HG02798 (cell line): ENCODE results near the gene TBC1D22A.

Source experiments
- ATAC-seq: cut with Tn5 transposase; IDR thresholded peaks from one replicate; pipeline ENCODE4 v1.9.1; 2021; ENCODE audit warnings: mild to moderate bottlenecking; ENCODE audit not compliant: unreplicated experiment, poor library complexity

Gene TBC1D22A

GRCh38 chr22:46852771-46853170 lies 90.3 kb downstream of the TBC1D22A start:
- ATAC-seq: no peak

DNA sequence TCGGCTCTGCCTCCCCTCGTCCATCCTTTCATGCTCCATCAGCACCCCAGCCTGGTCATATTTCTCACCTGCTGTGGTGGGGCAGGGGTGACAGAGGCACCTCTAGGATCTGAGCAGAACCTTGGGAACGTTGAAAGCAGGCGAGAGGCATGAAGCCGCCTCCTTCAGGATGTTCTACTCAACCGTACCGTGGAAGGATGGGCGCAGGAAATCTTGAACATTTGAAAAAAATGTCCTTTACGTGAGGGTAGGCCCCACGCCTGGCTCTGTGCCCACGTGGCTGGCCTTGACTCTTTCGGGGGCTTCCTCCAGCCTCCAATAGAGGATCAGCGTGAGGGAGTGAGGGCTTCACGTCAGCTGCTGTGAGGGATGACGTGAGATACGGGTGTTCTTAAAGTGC lies 90.7 kb downstream of the TBC1D22A start:
- ATAC-seq: no peak

DNA sequence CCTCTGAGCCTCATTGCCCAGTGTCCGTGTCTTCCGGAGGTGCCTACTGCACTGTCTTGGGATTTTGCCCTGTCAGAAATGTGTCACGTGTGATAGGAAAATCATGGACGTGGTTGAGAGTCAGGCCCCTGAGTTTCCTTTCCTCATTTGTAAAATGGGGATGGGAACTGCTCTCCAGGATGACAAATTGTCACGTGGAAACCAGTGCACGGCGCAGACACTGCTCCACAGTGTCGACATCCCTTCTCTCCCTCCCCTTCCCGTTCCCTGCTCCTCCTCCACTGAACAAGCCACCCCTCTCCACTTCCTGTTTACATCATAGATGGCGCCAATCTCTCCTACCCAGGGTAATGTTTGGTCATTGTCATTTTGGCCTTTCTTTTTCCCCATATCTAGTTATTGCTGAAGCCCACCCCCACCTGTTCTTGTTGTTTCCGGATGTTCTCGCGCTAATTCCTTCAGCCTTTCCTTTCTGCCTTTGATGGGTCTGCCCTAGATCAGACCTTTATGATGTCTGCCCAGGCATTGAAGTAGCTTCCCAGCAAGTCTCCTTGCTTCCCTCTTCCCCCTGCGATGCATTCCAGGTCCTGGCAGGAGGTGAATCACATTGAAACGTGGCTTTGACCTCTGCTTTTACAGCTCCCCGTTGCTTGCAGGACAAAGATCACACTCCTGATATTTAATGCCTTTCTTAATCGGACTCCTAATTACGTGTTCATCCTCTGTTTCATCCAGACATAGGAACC lies 91.8 kb downstream of the TBC1D22A start:
- ATAC-seq: no peak

- ATAC-seq: no peak
Observed at GRCh38 chr22:46855681-46856080, 93.2 kb downstream of the TBC1D22A start.

DNA sequence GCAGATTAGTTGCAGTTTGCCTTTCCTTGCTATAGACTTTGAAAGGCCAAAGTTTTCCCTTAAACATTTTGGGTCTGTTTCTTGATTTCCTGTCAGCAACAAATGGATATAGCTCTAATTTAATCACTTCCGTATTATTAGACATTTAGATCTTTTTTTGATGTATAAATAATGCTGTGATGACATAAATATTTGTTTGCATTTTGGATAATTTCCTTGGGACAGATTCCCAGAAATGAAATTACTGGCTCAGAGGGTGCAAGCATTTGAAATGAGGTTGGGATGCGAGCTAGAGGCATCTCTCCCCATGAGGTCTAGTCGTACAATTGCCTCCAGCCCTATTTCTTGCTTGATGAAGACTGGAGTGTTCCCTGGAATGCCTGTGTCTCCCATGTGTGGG lies 94.2 kb downstream of the TBC1D22A start:
- ATAC-seq: no peak

GRCh38 chr22:46857142-46857884 lies 94.9 kb downstream of the TBC1D22A start:
- no peak for ATAC-seq

- ATAC-seq: no peak
Observed at GRCh38 chr22:46857885-46858143, 95.4 kb downstream of the TBC1D22A start.

GRCh38 chr22:46858181-46858771 lies 95.8 kb downstream of the TBC1D22A start:
- ATAC-seq: no peak

DNA sequence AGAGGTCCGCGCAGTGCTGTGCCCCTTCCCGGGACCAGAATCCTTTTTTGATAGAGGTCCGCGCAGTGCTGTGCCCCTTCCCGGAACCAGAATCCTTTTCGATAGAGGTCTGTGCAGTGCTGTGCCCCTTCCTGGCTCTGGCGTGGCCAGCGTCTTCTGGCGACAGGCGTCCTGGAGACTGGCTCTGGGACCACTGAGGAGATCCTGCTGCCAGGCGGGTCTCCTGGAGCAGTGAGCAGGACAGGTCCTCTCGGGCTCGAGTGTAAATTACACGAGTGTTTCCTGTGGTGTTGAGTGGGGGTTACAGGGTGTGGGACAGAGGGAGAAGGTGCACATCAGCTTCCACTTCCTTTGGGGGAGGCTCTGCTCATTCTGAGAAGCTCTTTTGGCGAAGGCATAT lies 98.1 kb downstream of the TBC1D22A start:
- ATAC-seq: no peak

DNA sequence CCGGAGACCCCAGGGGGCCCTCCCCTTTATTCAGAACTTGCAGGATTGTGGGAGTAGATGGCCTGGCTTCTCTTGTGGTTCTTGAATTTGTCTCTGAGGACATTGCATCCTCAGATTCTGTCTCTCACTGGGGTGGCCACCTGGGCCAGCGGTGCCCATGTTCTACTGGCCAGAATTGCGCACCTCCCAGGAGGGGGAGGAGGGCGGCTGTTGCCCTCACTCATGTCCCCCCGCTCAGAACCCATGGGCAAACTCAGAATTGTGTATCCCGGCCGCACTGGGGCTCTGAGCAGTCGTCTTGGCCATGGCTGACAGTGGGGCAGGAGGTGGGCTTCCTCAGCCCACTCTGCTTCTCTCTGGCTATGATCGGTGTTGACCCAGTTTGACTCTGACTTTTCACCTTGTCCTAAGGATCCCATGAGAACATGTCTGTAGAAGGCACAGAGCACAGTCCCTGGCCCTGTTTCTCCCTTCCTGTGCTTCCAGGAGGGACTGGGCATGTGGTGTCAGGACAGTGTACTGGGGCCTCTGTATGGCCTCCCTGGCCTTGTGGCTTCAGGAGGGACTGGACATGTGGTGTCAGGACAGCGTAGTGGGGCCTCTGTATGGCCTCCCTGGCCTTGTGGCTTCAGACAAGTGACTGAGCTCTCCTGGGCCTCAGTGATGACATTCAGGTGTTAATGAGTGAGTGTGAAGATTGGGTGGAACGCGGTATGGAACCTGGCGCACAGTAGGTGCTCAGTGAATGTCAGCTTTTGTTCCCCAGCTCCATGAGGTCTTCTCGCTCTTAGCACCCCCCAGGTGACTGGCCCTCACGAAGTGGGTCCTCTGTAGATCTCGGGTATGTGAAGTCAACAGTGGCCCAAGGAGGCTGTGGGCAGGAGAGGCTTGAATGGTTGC lies 99.3 kb downstream of the TBC1D22A start:
- ATAC-seq: no peak

DNA sequence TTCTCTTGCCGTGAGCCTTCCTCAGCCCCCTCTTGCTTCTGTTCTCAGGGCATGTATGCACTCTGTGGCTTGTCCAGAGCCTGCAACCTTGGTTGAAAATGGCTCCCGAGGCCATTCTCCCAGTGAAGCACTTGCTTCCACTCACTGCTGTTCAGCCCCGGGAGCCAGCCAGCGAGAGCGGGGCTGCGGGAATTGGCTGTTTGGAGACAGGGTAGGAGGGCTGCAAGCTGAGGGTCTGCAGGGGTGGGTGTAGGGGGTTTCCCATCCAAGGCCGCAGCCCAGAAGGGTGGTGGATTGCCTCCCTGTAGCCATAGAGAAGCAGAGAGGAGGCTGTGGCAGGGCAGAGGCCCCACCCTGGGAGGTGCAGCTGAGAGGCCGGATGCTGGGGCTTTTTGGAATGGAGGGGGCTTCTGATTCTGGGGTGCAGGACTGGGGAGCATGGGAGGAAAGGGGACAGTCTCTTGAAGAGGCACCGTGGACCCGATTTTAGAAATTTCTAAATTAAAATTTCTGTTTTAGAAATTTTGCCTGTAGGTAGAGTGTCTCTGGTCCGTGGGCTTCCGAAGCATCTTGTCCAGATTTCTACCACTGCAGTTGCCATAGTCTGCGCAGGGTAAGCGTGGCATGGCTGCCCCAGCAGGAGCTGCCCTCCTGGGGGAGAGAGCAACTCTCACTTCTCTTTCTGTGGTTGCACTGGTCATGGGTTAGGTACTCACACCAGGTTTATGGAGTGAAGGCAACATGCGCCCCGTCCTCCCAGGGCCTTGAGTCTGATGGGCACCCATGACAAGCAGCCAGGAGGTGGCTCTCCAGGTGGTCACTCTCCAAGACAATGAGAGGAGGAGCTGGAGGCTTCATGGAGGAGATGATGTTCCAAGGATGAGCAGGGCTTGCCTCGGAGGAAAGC lies 100.2 kb downstream of the TBC1D22A start:
- ATAC-seq: no peak

- ATAC-seq: no peak
Observed at GRCh38 chr22:46863794-46864193, 101.3 kb downstream of the TBC1D22A start.

- ATAC-seq: no peak
Observed at GRCh38 chr22:46864314-46865051, 102.0 kb downstream of the TBC1D22A start.

GRCh38 chr22:46865052-46865434 lies 102.6 kb downstream of the TBC1D22A start:
- no peak for ATAC-seq

DNA sequence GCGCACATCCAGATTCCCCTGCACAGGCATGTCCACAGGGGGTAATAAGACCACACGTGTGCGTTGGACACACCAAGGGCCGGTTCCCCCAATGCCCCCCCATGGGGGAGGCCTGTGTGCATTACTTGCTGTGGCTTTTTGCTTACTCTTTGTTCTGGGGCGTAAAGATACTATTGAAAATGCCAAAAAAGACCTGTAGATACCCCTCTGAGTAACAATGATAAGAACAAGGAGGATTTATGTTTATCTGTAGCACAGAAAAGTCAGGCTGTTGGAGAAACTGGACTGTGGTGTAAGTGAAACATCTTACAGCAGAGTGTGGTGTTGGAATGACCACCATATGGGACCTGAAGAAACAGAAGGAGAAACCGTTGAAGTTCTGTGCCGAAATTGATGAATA lies 103.2 kb downstream of the TBC1D22A start:
- no peak for ATAC-seq

DNA sequence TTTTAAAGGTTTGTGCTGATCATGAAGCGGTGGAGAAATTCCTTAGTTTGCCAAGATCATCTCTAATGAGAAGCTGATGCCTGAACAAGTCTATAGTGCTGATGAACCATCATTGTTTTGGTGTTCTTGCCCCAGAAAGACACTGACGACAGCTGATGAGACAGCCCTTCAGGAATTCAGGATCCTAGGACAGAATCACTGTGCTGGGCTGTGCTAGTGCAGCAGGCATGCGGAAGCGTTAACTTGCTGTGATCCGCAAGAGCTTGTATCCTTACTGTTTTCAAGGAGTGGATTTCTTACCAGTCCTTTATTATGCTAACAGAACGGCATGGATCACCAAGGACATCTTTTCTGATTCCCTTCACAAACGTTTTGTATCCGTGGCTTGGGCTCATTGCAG lies 104.1 kb downstream of the TBC1D22A start:
- no peak for ATAC-seq

GRCh38 chr22:46867106-46867505 lies 104.7 kb downstream of the TBC1D22A start:
- no peak for ATAC-seq

DNA sequence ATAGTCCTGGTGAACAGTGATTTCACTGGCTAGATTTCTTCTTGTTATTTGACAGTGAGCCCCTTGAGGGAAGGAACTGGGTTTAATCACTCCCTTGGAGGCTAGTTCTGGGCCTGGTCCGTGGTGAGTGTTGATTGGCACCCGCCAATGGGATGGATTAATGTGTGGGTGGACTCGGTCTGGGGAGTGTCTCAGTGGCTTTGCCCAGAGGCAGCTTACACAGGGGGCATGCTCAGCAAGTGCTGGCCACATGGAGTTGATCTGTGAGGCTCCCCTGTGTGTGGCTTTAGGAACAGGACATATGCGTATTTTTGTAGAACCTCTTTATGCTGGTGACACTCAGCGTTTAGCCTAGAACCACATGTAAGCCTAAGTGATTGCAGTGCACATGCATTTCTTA lies 106.9 kb downstream of the TBC1D22A start:
- no peak for ATAC-seq

GRCh38 chr22:46869831-46870441 lies 107.5 kb downstream of the TBC1D22A start:
- ATAC-seq: no peak
